Prostate gland (tissue), 2 donors: ENCODE measurements around the gene ABI1. TPM values are rescaled to one million over a fixed set of nuclear protein-coding genes. Genes with fewer than 3 reads are reported as not detected.

Experiments used
- DNase-seq: peaks from one replicate; pipeline ENCODE4 v3.0.0-alpha.2; 2019; ENCODE audit warnings: low spot score
- H3K27ac ChIP-seq, 2 donors: fragments of 200-600 bp; sonication (generic); 2 replicates each; pipeline ENCODE4 v1.5.1; 2017 to 2019
- H3K27me3 ChIP-seq: fragments of 200-600 bp; sonication (generic); replicated peaks from 2 replicates; pipeline ENCODE4 v1.5.1; 2019; ENCODE audit not compliant: insufficient read depth
- H3K36me3 ChIP-seq, 2 donors: fragments of 200-600 bp; sonication (generic); 1 replicate in 1 of 2; 2 replicates in 1 of 2; pipeline versions ENCODE4 v1.5.1 to v1.8.1; 2017 to 2019
- H3K4me1 ChIP-seq: fragments of 200-600 bp; sonication (generic); replicated peaks from 2 replicates; pipeline ENCODE4 v1.5.1; 2019
- H3K4me3 ChIP-seq, 2 donors: fragments of 200-600 bp; sonication (generic); 2 replicates each; pipeline ENCODE4 v1.5.1; 2017 to 2019
- H3K9me3 ChIP-seq: fragments of 200-600 bp; sonication (generic); 2 replicates; pipeline ENCODE4 v1.5.1; 2017
- CTCF ChIP-seq, 4 experiments: fragments of 200-600 bp in 2 of 4; fragments of 450-650 bp in 2 of 4; sonication (generic) in 2 of 4; IDR thresholded peaks; 1 replicate in 3 of 4; 2 replicates in 1 of 4; pipeline ENCODE4 v1.5.1; 2016 to 2019; ENCODE audit warnings: antibody characterized with exemption in 4 of 4, mild to moderate bottlenecking in 2 of 4, moderate library complexity in 2 of 4
- POLR2A ChIP-seq: fragments of 450-650 bp; IDR thresholded peaks from one replicate; pipeline ENCODE4 v1.6.1; 2016; ENCODE audit warnings: antibody characterized with exemption, mild to moderate bottlenecking
- POLR2AphosphoS5 ChIP-seq: sonication (generic); formaldehyde crosslinking; IDR thresholded peaks from one replicate; pipeline ENCODE4 v1.6.1; 2017; ENCODE audit warnings: antibody characterized with exemption
- WGBS: methylation state at CpG from one replicate; pipeline ENCODE4 v1.1.5; 2018; 5-methylcytosine and 5-hydroxymethylcytosine counted together
- intact Hi-C: fragments of 100-400 bp; cut with DNase I; formaldehyde crosslinking; loops from one replicate; pipeline ENCODE4 v1.14.2; 2022
- total RNA-seq, 2 donors: library from RNA; depleted of rRNA; stranded (reverse); fragments of >200 nt; gene quantifications; one replicate each; pipeline ENCODE4 v1.1.0, GENCODE V29; 2016

ABI1 gene
- total RNA-seq, 2 donors from 2014 or later = 37.8 to 60.6 TPM

DNA sequence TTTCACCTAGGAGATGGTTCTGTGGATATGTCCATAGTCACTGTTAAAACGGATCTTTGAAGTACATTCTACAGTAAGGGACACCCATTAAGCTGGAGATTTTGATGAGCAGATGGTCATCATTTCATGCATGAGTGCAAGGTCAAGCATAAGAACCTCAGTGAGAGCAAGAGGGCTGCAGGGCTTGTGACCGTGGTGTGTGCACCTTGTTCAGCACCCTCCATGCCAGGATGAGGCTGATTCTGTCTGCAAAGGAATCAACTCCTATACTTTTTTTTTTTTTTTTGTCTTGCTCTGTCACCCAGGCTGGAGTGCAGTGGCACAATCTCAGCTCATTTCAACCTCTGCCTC lies 145.6 kb downstream of the ABI1 start:
- Histone ChIP-seq H3K4me1 (no peaks in the 10 kb centered on the region), H3K27ac (no peak overlapping the region), H3K36me3 (no peaks in the 10 kb centered on the region), H3K27me3 (no peaks in the 10 kb centered on the region), H3K9me3 (no peaks in the 10 kb centered on the region), H3K4me3 (no peak overlapping the region)
- intact Hi-C loops = no loop called here
- no peak for DNase-seq
- no peak for TF ChIP-seq POLR2AphosphoS5
- TF ChIP-seq POLR2A = no peak
- no peak for TF ChIP-seq CTCF (IDR thresholded peaks at IDR 0.05)
- 59% methylated on average over 2 of the region's 2 CpGs for WGBS

- Histone ChIP-seq H3K36me3 (no peaks in the 10 kb centered on the region), H3K27me3 (no peaks in the 10 kb centered on the region), H3K4me3 (no peak overlapping the region), H3K27ac (no peak overlapping the region), H3K9me3 (no peaks in the 10 kb centered on the region), H3K4me1 (no peaks in the 10 kb centered on the region)
- no peak for DNase-seq
- intact Hi-C loops = no loop called here
- WGBS = 88% methylated on average over 1 of the region's 1 CpG
- TF ChIP-seq CTCF (IDR thresholded peaks at IDR 0.05) (no peak), POLR2A (no peak), POLR2AphosphoS5 (no peak)
Observed at GRCh38 chr10:26714415-26715136, 146.2 kb downstream of the ABI1 start.

- Histone ChIP-seq H3K9me3 (no peaks in the 10 kb centered on the region), H3K36me3 (no peaks in the 10 kb centered on the region), H3K27ac (no peak overlapping the region), H3K4me3 (no peak overlapping the region), H3K27me3 (no peaks in the 10 kb centered on the region), H3K4me1 (no peaks in the 10 kb centered on the region)
- intact Hi-C loops = no loop called here
- no peak for DNase-seq
- TF ChIP-seq CTCF (IDR thresholded peaks at IDR 0.05) (no peak), POLR2AphosphoS5 (no peak), POLR2A (no peak)
- 80% methylated on average over 2 of the region's 5 CpGs for WGBS
Observed at GRCh38 chr10:26711324-26711723, 149.4 kb downstream of the ABI1 start.

- Histone ChIP-seq H3K4me3 (no peak overlapping the region), H3K9me3 (no peaks in the 10 kb centered on the region)
- DNase-seq = no peak
Observed at GRCh38 chr10:26706936-26707335, 153.8 kb downstream of the ABI1 start.

More at GRCh38 chr10:26706936-26707335, 153.8 kb downstream of the ABI1 start:
- Histone ChIP-seq H3K4me1 (no peaks in the 10 kb centered on the region), H3K27ac (no peak overlapping the region), H3K36me3 (no peaks in the 10 kb centered on the region), H3K27me3 (no peaks in the 10 kb centered on the region)
- WGBS = 82% methylated on average over 10 of the region's 10 CpGs
- TF ChIP-seq POLR2A (no peak), CTCF (IDR thresholded peaks at IDR 0.05) (no peak), POLR2AphosphoS5 (no peak)
- intact Hi-C loops = no loop called here
